Measurements from ENCODE around the gene ARID3B. TPM values are rescaled to one million over a fixed set of nuclear protein-coding genes. Genes with fewer than 3 reads are reported as not detected.

Gene ARID3B
- total and polyA plus RNA-seq, 2 of the 13 experiments (the other 11 are each of a cell fraction or from before 2014, with no cell fraction given): 5.3 to 12.8 TPM

GRCh38 chr15:74545776-74546656 is 5.0 kb downstream of the ARID3B start (continued):
- TF ChIP-seq, protein P1, sequence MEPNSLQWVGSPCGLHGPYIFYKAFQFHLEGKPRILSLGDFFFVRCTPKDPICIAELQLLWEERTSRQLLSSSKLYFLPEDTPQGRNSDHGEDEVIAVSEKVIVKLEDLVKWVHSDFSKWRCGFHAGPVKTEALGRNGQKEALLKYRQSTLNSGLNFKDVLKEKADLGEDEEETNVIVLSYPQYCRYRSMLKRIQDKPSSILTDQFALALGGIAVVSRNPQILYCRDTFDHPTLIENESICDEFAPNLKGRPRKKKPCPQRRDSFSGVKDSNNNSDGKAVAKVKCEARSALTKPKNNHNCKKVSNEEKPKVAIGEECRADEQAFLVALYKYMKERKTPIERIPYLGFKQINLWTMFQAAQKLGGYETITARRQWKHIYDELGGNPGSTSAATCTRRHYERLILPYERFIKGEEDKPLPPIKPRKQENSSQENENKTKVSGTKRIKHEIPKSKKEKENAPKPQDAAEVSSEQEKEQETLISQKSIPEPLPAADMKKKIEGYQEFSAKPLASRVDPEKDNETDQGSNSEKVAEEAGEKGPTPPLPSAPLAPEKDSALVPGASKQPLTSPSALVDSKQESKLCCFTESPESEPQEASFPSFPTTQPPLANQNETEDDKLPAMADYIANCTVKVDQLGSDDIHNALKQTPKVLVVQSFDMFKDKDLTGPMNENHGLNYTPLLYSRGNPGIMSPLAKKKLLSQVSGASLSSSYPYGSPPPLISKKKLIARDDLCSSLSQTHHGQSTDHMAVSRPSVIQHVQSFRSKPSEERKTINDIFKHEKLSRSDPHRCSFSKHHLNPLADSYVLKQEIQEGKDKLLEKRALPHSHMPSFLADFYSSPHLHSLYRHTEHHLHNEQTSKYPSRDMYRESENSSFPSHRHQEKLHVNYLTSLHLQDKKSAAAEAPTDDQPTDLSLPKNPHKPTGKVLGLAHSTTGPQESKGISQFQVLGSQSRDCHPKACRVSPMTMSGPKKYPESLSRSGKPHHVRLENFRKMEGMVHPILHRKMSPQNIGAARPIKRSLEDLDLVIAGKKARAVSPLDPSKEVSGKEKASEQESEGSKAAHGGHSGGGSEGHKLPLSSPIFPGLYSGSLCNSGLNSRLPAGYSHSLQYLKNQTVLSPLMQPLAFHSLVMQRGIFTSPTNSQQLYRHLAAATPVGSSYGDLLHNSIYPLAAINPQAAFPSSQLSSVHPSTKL (CRISPR knock-in tag; IDR thresholded peaks at IDR 0.05): peak; percentile 99
- no peak for TF ChIP-seq TEAD2 (CRISPR knock-in tag; IDR thresholded peaks at IDR 0.05)
- TF ChIP-seq REPIN1 (CRISPR knock-in tag; IDR thresholded peaks at IDR 0.05; ENCODE audit: borderline replicate concordance, low read depth): peak; percentile 92; the same call in 1 of the 2 replicates
- no peak; the same call in 1 of the 2 replicates for TF ChIP-seq YEATS2 (CRISPR knock-in tag; IDR thresholded peaks at IDR 0.05; ENCODE audit: borderline replicate concordance)
- peak; percentile 97 for TF ChIP-seq CBFB (CRISPR knock-in tag; IDR thresholded peaks at IDR 0.05)
- peak; percentile 57; the same call in 1 of the 2 replicates for TF ChIP-seq TSC22D2 (CRISPR knock-in tag; IDR thresholded peaks at IDR 0.05; ENCODE audit: borderline replicate concordance)
- no peak for TF ChIP-seq SRY (CRISPR knock-in tag; IDR thresholded peaks at IDR 0.05)
- TF ChIP-seq MTA3 (CRISPR knock-in tag; IDR thresholded peaks at IDR 0.05): no peak
- TF ChIP-seq, protein P2, sequence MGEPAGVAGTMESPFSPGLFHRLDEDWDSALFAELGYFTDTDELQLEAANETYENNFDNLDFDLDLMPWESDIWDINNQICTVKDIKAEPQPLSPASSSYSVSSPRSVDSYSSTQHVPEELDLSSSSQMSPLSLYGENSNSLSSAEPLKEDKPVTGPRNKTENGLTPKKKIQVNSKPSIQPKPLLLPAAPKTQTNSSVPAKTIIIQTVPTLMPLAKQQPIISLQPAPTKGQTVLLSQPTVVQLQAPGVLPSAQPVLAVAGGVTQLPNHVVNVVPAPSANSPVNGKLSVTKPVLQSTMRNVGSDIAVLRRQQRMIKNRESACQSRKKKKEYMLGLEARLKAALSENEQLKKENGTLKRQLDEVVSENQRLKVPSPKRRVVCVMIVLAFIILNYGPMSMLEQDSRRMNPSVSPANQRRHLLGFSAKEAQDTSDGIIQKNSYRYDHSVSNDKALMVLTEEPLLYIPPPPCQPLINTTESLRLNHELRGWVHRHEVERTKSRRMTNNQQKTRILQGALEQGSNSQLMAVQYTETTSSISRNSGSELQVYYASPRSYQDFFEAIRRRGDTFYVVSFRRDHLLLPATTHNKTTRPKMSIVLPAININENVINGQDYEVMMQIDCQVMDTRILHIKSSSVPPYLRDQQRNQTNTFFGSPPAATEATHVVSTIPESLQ (CRISPR knock-in tag; conservative IDR thresholded peaks at IDR 0.05): no peak
- no peak for TF ChIP-seq ZKSCAN5 (CRISPR knock-in tag; IDR thresholded peaks at IDR 0.05)
- TF ChIP-seq CAMTA2 (CRISPR knock-in tag; IDR thresholded peaks at IDR 0.05; ENCODE audit: borderline replicate concordance): no peak
- TF ChIP-seq POLR2AphosphoS2 (IDR thresholded peaks at IDR 0.05; ENCODE audit: low read depth, low read length): no peak
- no peak for TF ChIP-seq CREBL2 (CRISPR knock-in tag; IDR thresholded peaks at IDR 0.05; ENCODE audit: borderline replicate concordance)
- TF ChIP-seq SAP130 (CRISPR knock-in tag; IDR thresholded peaks at IDR 0.05; ENCODE audit: low read depth): peak; percentile 99
- TF ChIP-seq ZNF83 (CRISPR knock-in tag; IDR thresholded peaks at IDR 0.05; ENCODE audit: borderline replicate concordance): no peak
- TF ChIP-seq, protein P3, sequence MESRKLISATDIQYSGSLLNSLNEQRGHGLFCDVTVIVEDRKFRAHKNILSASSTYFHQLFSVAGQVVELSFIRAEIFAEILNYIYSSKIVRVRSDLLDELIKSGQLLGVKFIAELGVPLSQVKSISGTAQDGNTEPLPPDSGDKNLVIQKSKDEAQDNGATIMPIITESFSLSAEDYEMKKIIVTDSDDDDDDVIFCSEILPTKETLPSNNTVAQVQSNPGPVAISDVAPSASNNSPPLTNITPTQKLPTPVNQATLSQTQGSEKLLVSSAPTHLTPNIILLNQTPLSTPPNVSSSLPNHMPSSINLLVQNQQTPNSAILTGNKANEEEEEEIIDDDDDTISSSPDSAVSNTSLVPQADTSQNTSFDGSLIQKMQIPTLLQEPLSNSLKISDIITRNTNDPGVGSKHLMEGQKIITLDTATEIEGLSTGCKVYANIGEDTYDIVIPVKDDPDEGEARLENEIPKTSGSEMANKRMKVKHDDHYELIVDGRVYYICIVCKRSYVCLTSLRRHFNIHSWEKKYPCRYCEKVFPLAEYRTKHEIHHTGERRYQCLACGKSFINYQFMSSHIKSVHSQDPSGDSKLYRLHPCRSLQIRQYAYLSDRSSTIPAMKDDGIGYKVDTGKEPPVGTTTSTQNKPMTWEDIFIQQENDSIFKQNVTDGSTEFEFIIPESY (CRISPR knock-in tag; IDR thresholded peaks at IDR 0.05): peak; percentile 69
- TF ChIP-seq SYNCRIP (IDR thresholded peaks at IDR 0.05; ENCODE audit: insufficient read depth, low read depth, low read length): no peak
- peak; percentile 74; the same call in 1 of the 2 replicates for TF ChIP-seq ZNF556 (CRISPR knock-in tag; IDR thresholded peaks at IDR 0.05; ENCODE audit: borderline replicate concordance)
- no peak for TF ChIP-seq ZFP90 (CRISPR knock-in tag; IDR thresholded peaks at IDR 0.05; ENCODE audit: borderline replicate concordance)
- no peak for TF ChIP-seq ZNF383 (CRISPR knock-in tag; IDR thresholded peaks at IDR 0.05; ENCODE audit: borderline replicate concordance)

All from HepG2 (cell line).